HUES64 (cell line): ENCODE results near the gene EIF3C.
"Not testable (repeated sequence)": the region's sequence is repeated elsewhere in the genome, so short reads cannot be mapped to it uniquely, and the experiment has no call there.

Experiments
- H3K27ac ChIP-seq: 2 replicates; pipeline ENCODE4 v1.7.0; 2013; ENCODE audit warnings: low read depth, low read length, inconsistent platforms
- H3K27me3 ChIP-seq: 2 replicates; pipeline ENCODE4 v1.6.1; 2013; ENCODE audit warnings: mild to moderate bottlenecking, low read length; ENCODE audit not compliant: insufficient read depth
- H3K36me3 ChIP-seq: 2 replicates; pipeline ENCODE4 v1.6.1; 2013; ENCODE audit warnings: mild to moderate bottlenecking, low read length; ENCODE audit not compliant: insufficient read depth
- H3K4me1 ChIP-seq: 2 replicates; pipeline ENCODE4 v1.6.1; 2013; ENCODE audit warnings: mild to moderate bottlenecking, low read length, moderate library complexity; ENCODE audit not compliant: insufficient read depth
- H3K4me3 ChIP-seq: 2 replicates; pipeline ENCODE4 v1.5.1; 2013; ENCODE audit warnings: mild to moderate bottlenecking, low read length, moderate library complexity
- H3K9ac ChIP-seq: 2 replicates; pipeline ENCODE4 v1.6.1; 2013; ENCODE audit warnings: mild to moderate bottlenecking, low read depth, low read length
- H3K9me3 ChIP-seq: 2 replicates; pipeline ENCODE4 v1.6.1; 2013; ENCODE audit warnings: low read depth, low read length; ENCODE audit not compliant: insufficient read depth
- WGBS: fragments of 150-250, 120-280 bp; methylation state at CpG from one replicate; pipeline ENCODE4 v1.1.7; 2013; ENCODE audit warnings: missing lambda C conversion rate; 5-methylcytosine and 5-hydroxymethylcytosine counted together

Gene EIF3C

GRCh38 chr16:28701384-28701783, 9.9 kb upstream of the EIF3C start:
- H3K27ac ChIP-seq, H3K9me3 ChIP-seq, H3K27me3 ChIP-seq, H3K36me3 ChIP-seq, H3K4me3 ChIP-seq, H3K4me1 ChIP-seq, H3K9ac ChIP-seq: not testable (repeated sequence)
- no CpG with 5 or more reads among the region's 8 CpGs for WGBS

- not testable (repeated sequence) for H3K9ac ChIP-seq, H3K27me3 ChIP-seq, H3K4me3 ChIP-seq, H3K36me3 ChIP-seq, H3K4me1 ChIP-seq, H3K27ac ChIP-seq, H3K9me3 ChIP-seq
- WGBS, result no CpG with 5 or more reads among the region's 7 CpGs
These were observed 7.0 kb upstream of the EIF3C start for GRCh38 chr16:28704246-28704645.

- WGBS, result 96% methylated on average over 11 of the region's 15 CpGs
- not testable (repeated sequence) for H3K27me3 ChIP-seq
These were observed 11.8 kb downstream of the EIF3C start for GRCh38 chr16:28722852-28723650.

GRCh38 chr16:28731253-28731652, 20.0 kb downstream of the EIF3C start:
- H3K9ac ChIP-seq, H3K4me1 ChIP-seq, H3K27me3 ChIP-seq, H3K27ac ChIP-seq, H3K4me3 ChIP-seq, H3K36me3 ChIP-seq, H3K9me3 ChIP-seq: not testable (repeated sequence)
- WGBS, result no CpG with 5 or more reads among the region's 5 CpGs

More at GRCh38 chr16:28722852-28723650, 11.8 kb downstream of the EIF3C start:
- not testable (repeated sequence) for H3K27ac ChIP-seq, H3K4me3 ChIP-seq, H3K9me3 ChIP-seq, H3K4me1 ChIP-seq, H3K36me3 ChIP-seq, H3K9ac ChIP-seq

- H3K27ac ChIP-seq, H3K9me3 ChIP-seq, H3K4me1 ChIP-seq, H3K36me3 ChIP-seq, H3K9ac ChIP-seq, H3K4me3 ChIP-seq, H3K27me3 ChIP-seq: not testable (repeated sequence)
- WGBS, result no CpG with 5 or more reads among the region's 9 CpGs
These were observed 21.3 kb downstream of the EIF3C start for GRCh38 chr16:28732455-28733124.

GRCh38 chr16:28739787-28740186, 28.5 kb downstream of the EIF3C start:
- H3K9ac ChIP-seq, H3K27ac ChIP-seq, H3K9me3 ChIP-seq, H3K36me3 ChIP-seq, H3K4me1 ChIP-seq, H3K4me3 ChIP-seq, H3K27me3 ChIP-seq: not testable (repeated sequence)
- WGBS, result no CpG with 5 or more reads among the region's 9 CpGs

GRCh38 chr16:28740631-28741030, 29.4 kb downstream of the EIF3C start:
- not testable (repeated sequence) for H3K36me3 ChIP-seq
- H3K4me3 ChIP-seq, result peak overlapping the region; percentile 43

GRCh38 chr16:28741295-28741694, 30.0 kb downstream of the EIF3C start:
- no CpG with 5 or more reads among the region's 9 CpGs for WGBS
- not testable (repeated sequence) for H3K4me3 ChIP-seq, H3K4me1 ChIP-seq, H3K9me3 ChIP-seq, H3K27ac ChIP-seq, H3K27me3 ChIP-seq, H3K9ac ChIP-seq, H3K36me3 ChIP-seq

More at GRCh38 chr16:28740631-28741030, 29.4 kb downstream of the EIF3C start:
- not testable (repeated sequence) for H3K9ac ChIP-seq, H3K9me3 ChIP-seq, H3K4me1 ChIP-seq, H3K27ac ChIP-seq, H3K27me3 ChIP-seq
- no CpG with 5 or more reads among the region's 27 CpGs for WGBS

GRCh38 chr16:28746618-28747350, 35.5 kb downstream of the EIF3C start:
- not testable (repeated sequence) for H3K4me3 ChIP-seq, H3K9ac ChIP-seq, H3K36me3 ChIP-seq, H3K27ac ChIP-seq, H3K27me3 ChIP-seq, H3K9me3 ChIP-seq, H3K4me1 ChIP-seq
- WGBS, result 94% methylated on average over 14 of the region's 62 CpGs

- not testable (repeated sequence) for H3K4me3 ChIP-seq, H3K36me3 ChIP-seq, H3K9me3 ChIP-seq, H3K27ac ChIP-seq, H3K4me1 ChIP-seq, H3K27me3 ChIP-seq, H3K9ac ChIP-seq
- 32% methylated on average over 16 of the region's 33 CpGs for WGBS
These were observed 38.8 kb downstream of the EIF3C start for GRCh38 chr16:28749997-28750465.

- H3K4me3 ChIP-seq, H3K27ac ChIP-seq, H3K36me3 ChIP-seq, H3K9ac ChIP-seq, H3K9me3 ChIP-seq, H3K27me3 ChIP-seq, H3K4me1 ChIP-seq: not testable (repeated sequence)
- WGBS, result no CpG with 5 or more reads among the region's 48 CpGs
These were observed 39.3 kb downstream of the EIF3C start for GRCh38 chr16:28750469-28751067.
